GM12874 (cell line): Measurements from ENCODE around the gene RBL2.

Experiments
- TF ChIP-seq, protein P1 (sequence below): IDR thresholded peaks from 2 replicates; pipeline ENCODE4 v1.5.1; 2011; ENCODE audit warnings: low read depth, mild to moderate bottlenecking, control low read depth, low read length, moderate library complexity; ENCODE audit not compliant: insufficient read depth

The RBL2 gene

DNA sequence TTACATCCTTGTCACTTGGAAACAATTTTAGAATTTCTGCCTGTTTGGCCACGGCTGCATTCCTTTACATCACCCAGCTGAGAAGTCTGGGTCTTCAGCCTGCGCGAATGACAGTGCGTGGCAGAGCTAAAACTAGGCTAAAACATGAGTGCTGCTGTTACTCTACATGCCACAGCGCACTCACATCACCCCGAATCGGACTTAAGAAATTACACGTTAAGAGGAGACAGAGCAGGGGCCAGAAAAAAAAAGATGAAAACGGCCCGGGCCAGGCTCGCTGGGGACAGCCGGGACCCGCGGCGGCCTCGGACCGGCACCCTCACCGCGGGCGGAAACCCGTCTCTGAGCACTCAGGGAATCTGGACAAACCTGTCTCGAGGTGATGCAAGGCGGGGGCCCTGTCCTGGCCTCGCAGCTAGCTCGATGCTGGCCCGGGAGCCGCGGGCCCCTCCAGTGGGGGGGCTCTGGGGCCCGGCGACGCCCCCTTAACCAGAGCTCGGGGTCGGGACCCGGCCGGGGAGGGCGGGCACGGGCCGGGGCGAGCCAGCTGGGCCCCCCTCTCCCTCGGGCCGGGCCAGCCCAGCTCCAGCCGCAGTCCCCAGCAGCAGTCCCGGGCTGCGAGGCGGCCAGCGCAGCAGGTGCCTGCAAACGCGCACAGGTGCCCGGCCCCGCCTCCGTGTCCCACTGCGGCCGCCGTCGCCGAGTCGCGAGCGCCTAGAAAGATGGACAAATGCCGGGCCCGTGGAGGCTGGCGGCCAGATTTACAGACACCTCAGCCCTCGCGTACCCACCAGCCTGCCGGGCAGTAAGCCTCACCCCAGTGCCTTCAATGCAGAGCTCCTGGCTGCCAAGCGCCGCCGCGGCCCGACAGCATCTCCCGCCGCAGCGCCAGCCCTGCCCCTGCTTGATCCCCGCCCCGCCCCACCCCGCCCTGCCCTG lies 68.3 kb downstream of the RBL2 start, which contains the start of gene AKTIP:
Gene AKTIP, minus strand, starts transcription at position 879 of the 939 bp plus-strand sequence. CDS start 2,950 bp downstream, outside the sequence.
- TF ChIP-seq, protein P1, sequence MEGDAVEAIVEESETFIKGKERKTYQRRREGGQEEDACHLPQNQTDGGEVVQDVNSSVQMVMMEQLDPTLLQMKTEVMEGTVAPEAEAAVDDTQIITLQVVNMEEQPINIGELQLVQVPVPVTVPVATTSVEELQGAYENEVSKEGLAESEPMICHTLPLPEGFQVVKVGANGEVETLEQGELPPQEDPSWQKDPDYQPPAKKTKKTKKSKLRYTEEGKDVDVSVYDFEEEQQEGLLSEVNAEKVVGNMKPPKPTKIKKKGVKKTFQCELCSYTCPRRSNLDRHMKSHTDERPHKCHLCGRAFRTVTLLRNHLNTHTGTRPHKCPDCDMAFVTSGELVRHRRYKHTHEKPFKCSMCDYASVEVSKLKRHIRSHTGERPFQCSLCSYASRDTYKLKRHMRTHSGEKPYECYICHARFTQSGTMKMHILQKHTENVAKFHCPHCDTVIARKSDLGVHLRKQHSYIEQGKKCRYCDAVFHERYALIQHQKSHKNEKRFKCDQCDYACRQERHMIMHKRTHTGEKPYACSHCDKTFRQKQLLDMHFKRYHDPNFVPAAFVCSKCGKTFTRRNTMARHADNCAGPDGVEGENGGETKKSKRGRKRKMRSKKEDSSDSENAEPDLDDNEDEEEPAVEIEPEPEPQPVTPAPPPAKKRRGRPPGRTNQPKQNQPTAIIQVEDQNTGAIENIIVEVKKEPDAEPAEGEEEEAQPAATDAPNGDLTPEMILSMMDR, result no peak

DNA sequence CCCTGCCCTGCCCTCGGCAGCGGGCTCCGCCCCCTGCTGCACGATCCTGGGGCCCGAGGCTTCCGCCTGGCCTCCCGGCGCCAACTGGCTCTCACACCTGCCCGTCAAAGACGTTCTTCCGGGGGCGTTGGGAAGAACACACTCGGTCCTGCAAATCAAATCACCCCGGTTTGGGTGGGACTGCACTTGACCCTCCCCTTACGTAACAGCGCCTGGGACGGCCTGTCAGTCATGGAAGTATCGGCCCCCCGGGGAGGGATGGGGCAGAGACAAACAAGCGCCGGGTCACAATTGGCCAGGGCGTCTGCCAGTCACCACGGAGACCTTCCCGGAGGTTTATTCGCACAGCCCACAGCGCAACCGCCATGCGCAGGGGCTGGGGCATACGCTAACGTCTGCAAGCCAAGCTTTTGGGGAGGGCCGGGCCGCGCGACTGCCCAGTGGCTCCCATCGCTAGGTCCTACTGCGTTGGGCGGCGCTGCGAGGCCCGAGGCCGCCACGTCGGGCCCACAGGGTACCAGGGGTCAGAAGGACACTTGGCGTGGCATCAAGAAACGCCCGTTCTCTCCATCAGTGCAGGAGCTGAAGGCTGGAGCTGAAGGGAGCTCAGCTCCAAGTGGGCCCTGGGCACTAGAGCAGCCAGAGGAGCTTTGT lies 69.1 kb downstream of the RBL2 start:
- TF ChIP-seq, protein P1, result no peak

DNA sequence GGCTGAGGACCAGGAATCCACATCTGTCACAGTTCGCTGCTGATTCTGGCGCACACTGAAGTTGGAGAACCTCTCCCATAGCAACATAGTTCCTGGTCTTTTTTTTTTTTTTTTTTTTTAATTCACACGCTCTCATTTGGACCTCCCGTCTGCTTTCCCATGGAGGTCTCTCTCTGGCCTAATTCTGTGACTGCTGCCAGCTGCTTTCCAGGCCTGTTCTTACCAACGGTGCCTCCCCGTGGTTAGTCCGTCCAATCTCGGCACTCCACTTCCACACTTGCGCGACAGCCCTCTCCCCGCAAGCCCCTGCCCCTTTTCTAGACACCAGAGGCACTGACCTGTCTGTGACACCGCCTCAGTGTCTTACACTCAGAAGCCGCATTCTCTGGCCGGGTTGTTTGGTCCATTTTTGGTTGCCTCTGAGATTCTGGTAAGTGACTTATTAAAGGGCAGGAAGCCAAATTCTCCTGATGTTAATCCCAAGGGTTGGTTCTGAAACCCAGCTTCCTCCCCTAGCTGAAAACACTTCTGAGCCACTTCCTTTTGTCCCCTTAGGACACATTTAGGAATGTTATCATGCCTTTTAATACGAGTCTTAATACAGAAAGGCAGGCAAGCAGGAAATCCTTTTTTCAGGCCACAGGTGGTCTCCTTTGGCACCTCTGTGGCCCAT lies 69.9 kb downstream of the RBL2 start:
- TF ChIP-seq, protein P1, result no peak

DNA sequence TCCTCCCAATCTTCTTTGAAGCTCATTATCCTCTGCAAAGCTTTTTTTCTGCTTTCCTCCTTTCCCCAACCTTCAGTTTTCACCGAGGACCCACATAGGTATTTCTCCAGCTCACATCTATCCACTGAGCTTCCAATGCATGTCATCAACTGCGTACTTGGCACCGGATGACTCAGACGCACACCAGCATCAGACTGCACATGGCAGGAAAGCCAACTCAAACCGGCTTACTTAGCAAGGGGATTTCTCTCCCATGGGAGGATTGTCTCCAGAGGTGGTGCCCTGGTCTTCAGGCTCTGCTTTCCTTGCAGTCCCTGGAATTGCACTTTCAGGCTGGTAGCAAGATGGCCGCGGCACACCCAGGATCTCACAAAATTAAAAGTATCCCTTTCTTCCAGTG lies 70.4 kb downstream of the RBL2 start:
- TF ChIP-seq, protein P1, result no peak

DNA sequence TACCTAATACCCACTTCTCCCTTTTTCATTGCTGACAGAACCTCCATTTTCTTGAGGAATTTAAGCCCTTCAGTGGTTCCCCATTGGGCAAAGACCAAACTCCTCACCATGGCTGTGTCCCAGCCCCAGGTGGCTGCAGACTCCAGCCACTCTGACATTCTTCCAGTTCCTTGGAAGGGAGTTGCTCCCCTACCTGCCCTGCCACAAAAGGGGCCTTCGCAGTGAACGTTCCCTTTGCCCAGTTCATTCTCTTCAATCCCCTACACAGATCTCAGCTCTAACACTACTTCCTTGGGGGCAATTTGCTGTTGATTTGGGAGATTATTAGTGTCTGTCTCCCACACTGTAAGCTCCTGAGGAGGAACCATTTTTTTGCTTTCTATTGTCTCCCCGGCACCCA lies 72.0 kb downstream of the RBL2 start:
- TF ChIP-seq, protein P1, result no peak

DNA sequence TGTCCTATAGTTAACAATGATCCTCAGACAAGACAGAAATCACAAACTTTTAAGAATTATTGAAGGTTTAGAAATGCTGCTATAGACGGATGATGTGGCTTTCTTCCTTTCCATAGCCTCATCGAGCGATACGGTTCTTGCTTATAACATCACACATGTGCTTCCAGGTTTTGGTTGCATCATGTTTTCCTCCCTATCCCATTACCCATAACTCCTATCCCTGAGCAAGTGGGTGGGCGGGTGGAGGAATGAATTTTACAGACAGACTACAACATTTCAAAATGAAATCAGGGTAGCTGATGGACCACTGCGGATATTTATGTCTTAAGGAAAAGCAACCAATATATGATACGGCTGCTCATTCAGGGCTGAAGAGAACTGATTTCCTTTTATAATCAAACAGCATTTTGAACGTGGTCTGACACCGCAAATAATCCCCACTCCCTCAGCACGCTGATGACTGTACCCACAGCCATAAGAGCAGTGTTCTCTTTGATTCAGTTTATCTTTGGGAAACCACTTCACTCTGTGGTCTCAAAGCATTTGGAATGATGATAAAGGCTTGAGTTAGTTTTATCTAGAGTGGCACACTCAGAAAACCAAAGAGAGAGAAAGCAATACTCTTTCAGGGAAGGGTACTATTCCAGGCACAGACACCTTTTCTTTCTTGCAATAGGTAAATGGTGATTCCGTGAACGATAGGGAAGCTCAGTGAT lies 73.4 kb downstream of the RBL2 start:
- TF ChIP-seq, protein P1, result no peak
